ENCODE data around the gene TAS1R3.
"Not testable (repeated sequence)": the region's sequence is repeated elsewhere in the genome, so short reads cannot be mapped to it uniquely, and the experiment has no call there.

The TAS1R3 gene

DNA sequence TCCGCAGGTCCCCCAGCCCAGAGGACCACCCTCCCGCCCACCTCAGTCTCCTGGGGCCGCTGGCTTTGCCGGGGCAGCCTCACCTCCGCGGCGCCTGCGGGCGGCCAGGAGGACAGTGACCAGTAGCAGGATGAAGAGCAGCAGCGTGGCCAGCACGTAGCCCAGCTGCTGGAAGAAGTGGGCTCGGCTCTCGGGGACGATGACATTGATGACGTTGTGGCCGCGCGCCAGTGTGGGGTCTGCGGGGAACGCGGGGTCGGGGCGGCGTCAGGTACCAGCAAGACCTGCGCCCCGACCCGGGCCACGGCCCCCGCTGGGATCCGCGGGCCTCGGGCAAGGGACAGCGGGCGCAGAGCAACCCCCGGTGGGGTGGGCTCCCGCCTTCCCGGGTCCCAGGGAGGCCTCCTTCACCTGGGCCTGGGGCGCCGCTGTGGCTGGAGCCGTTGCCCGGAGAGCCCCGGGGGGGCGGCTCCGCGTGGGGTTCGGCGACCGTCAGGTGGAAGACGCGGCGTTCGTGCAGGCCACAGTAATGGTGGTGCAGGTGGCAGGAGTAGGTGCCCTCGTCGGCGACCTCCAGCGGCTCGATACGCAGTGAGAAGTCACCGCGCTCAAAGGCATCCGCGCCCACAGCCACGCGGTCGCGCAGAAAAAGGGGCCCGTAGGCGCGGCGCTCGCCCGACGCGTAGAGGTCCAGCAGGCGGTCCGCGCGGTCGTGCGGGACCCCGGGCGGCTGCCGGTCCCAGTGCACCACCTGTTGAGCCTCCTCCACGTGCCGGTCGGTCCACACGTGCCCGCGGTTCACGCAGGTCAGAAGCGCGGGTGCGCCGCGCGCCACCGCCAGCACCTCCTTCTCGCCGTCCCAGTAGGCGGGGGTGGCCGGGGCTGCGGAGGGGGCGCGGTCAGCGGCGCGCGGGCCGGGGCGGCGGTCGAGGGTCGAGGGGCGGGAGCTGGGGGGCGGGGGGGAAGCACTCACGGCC, 23.5 kb downstream of the TAS1R3 start:
- DNase-seq: no peak

DNA sequence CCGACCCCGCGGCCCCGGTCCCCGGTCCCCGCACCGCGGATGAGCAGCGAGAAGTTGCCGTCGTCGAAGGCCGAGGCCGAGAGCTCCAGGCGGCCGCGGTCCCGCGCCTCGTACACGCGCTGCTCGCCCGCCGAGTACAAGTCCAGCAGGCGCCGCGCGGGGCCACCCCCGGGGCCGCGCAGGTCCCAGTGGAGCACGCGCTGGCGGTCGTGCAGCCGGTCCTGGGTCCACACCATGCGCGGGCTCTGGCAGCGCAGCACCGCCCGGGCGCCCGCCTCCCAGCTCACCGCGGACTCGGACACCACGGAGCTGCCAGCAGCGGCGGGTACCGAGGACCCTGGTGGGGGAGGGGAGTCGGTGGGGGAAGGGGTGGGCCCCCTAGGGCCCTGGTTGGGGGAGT, 24.3 kb downstream of the TAS1R3 start:
- peak; percentile 40 for DNase-seq

DNA sequence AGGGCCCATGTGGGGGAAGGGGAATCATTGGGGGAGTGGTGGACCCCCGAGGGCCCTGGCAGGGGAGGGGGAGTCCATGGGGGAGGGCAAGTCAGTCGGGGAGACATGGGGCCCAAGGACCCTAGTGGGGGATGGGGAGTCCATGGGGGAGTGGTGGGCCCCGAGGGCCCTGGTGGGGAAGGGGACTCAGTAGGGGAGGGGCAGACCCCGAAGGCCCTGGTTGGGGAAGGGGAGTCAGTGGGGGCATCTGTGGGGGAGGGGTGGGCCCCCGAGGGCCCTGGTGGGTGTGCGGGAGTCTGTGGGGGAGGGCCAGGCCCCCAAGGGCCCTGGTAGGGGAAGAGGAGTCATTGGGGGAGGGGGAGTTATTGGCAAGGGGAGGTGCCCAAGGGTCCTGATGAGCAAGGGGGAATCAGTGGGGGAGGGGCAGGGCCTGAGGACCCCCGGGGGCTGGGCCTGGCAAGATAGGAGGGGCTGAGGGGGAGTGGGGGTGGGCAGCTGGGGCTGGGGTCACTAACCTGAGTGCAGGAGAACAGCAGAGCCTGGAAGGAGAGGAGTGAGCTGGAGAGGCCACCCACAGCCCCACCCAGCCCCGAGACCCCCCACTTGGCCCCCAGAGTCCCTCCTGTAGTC, 25.2 kb downstream of the TAS1R3 start:
- DNase-seq: no peak

DNA sequence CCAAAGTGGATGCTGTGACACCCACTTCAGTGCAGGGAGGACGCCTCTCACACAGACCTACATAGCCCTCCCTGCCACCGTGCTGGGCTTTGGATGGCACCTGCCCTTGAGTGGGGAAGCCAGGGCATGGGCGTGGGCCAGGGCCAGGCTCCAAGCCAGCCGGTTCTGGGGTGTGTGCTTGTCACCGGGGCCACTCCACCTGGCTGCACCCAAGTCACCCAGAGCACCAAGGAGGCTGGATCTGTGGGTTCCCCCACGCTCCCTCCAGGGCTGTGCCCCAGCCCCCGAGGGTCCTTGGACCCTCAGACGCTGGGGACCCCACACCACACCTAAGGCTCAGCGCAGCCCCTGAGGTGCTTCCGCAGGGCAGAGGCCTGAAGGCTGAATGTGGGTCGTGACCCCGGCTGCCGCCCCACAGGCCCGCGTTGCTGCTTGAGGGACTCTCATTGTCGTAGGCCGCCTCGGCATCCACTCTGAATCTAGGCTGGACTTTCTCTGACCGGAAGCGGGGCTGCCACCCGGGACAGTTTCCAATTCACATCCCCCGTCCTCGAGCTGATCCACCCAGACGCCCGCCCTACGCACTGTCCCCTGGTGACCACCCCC, 25.8 kb downstream of the TAS1R3 start:
- DNase-seq: no peak

DNA sequence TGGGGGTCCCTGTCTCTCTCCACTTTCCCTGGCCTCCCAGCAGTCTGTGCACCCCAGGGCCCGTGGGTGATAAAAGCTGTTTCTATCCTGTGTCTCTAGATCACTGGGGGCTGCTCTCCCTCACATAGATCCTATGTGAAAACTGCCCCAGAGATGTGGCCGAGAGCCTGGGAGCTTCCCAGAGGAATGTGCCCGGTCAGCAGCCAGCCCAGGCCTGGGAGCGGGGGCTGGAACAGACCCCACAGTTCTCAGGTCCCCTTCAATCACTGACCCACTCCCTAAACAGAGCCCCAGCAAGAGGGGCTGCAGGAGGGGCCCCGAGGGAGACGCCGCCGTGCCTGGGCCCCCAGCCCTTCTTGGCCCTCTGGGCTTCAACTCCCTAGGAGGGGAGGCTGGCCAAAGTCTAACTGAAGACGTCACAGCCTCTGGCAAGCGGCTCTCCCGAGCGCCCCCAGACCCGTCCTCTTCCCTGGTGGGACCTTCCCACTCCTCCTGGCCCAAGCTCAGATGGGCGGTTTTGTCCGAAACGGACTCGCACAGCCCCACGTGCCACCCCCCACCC, 26.9 kb downstream of the TAS1R3 start:
- DNase-seq: no peak

DNA sequence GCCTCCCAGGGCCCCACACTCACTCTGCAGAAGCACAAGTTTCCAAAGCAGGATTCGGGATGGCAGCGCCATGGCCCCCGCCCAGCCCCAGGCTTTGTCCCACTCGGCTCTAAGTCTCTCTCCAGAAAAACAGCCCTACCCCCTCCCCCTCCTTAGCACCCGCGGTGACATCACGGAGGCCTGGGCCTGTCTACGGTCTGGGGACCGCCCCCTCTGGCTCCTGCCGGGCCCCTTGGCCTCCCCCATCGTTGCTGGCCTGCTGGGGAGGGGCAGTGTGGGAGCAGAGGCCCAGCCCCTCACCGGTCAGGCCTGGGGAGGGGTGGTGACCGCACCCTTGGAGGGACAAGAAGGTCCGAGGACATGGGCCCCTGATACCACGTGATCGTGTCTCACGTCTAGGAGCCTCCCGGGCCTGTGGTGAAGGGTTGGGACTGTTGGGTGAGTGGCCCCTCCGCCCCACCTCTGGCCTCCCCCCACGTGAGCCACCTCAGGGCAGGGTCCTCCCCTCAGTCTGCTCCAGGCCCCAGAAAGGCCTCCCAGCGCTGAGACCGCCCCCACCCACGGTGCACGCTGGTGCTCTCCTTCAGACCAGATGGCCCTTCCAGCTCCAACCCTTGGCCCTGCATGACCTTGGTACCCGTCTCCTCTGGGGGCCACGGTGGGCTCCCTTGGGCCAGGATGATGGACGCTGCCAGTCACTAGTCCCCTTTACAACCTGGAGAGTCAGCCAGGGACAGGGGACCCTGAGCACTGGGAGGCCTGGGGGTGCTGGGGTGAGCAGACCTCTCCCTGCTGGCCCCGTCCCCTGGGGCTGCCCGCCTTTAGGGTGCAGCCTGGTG, 27.6 kb downstream of the TAS1R3 start, which contains the start of gene MXRA8:
Gene MXRA8 (minus strand): TSS at position 123 of the 839 bp plus-strand sequence. CDS start 51 bp downstream, at position 72.
- DNase-seq: no peak

DNA sequence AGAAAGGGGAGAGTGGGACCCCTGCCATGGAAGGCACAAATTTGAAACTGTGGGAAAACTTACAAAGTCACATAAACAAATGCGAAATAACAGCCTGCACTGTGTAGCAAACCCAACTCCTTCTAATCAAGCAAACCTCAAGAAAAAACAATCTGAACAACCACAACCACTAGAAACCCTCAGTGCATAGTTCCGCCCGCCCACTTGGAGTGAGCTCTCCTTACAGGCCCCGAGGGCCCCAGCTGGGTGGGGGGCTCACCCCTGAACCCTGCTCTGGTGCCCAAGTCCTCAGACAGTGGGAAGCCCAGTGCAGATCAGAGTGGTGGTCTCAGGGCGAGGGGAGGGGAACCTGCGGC, 28.2 kb downstream of the TAS1R3 start:
- no peak for DNase-seq

DNA sequence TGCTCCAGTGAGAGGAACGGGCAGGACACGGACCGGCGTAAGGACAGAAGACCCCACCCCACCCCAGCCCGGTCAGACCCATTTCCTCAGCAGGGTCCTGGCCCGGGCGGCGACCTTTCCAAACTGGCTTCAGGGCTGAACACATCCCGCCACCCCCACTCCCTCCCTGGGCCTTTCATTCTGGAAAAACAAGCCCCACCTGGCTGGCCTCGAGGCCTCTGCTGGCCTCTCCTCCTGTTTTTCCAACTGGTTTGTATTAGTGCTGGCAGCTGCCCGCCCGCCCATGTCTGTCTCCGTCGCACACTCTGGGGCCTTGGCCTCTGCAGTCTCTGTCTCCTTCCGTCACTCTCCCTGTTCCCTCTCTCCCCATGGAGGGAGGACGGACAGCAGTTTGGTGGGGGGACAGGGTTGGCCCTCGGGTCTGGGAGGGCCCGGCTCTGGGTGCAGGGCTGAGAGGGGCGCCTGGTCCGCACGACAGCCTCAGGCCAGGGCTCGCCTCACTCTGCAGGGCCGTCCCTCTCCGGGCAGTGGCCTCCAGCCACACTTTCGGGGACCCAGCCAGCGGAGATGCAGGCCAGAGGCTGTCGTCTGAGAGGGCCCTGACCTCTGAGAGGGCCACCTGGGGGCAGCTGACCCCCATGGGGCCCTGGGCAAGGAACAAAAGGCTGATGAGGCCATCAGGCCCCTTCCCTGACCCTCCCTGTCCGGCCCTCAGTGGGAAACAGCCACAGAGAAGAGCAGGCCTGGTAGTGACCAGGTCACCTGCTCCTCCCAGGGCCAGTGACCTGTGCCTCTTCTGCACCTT, 28.8 kb downstream of the TAS1R3 start:
- no peak for DNase-seq

DNA sequence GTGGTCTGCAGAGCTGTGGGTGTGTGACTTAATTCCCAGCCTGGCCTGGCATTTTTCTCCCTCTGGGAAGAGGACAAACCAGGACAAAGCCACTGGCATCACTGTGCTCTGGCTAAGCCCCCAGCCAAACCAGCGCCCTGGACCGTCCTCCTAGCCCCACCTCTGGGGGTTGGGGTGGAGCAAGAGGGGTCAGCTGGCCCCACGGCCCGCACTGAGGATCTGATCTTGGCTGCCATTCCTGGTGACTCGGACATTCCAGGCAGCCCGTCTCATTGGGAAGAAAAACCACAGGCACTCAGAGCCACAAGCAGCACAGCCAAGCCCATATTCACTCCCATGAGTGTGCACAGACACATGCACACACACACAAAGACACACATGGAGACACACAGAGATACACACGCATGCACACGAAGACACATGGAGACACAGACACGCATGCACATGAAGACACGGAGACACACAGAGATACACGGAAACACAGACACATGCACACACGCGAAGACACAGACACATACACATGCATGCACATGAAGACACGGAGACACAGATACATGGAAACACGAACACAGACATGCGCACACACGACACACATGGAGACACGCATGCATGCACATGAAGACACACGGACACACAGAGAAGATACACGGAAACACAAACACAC, 29.6 kb downstream of the TAS1R3 start:
- DNase-seq: no peak

DNA sequence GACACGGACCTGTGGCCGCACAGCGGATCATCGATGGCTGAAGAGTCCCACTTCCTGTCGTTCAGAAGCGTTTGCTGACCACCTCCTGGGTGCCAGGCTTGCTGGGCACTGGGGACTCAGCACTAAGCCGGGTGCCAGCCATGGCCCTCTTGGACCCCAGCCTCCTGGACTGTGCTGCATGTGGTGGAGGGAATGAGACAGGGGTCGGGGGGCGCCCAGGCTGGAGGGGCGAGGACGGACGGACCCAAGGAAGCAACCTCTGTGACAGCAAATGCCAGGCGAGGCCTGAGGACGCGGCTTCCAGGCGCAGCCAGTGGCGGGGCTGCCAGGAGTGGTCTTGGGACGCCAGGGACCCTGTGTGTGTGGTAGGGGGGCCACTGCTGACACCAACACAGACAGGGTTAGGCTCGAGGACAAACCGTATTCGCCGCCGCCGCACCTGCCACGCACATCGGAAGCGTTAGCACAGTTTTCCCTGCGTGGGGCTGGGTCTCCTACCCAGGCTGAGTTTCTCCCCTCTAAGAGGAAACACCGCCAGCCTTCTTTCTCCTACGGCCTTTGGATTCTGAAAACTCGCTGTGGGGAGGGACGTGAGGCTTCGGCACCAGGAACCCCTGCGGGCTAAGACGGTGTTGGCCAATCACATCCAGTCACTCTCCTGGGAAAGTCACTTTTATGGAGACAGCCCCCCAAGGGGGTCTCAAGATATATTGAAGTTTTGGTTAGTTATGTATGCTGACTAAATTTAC, 30.3 kb downstream of the TAS1R3 start:
- DNase-seq: no peak

DNA sequence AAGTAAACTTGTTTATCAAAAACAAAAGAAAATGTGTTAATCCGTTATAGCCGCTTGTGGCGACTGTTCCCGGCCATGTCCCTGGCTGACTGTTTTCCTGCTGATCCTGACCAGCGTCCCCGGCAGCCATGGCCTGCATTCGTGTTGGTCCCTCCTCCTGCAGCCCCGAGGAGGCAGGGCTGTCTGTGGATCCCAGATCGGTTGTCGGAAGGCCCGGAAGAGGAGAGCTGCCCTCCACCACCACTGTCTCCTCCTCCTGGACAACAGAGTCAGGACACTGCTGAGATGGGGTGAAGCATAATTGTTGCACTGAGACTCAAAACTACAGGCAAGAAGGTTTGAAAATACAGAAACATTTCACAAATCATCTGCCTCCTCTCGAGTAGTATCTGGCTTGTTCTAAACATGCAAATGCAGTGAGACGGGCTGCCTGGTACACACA, 30.9 kb downstream of the TAS1R3 start:
- DNase-seq: no peak

DNA sequence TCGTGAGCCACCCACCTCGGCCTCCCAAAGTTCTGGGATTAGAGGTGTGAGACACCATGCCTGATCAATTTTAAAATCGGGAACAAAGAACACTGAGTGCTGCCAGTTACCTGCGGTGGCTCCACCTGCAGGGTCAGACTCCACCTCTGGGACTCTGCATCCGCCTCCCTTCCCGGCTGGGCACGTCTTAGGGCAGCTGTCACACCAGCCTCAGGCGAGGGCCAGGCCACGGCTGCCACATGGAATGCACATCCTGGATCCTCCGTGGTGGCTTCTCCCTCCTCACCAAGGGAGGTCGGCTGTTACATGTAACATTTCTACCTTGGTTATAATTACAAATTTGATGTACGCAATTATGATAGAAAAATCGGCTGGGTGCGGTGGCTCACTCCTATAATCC, 33.2 kb downstream of the TAS1R3 start:
- no peak for DNase-seq

DNA sequence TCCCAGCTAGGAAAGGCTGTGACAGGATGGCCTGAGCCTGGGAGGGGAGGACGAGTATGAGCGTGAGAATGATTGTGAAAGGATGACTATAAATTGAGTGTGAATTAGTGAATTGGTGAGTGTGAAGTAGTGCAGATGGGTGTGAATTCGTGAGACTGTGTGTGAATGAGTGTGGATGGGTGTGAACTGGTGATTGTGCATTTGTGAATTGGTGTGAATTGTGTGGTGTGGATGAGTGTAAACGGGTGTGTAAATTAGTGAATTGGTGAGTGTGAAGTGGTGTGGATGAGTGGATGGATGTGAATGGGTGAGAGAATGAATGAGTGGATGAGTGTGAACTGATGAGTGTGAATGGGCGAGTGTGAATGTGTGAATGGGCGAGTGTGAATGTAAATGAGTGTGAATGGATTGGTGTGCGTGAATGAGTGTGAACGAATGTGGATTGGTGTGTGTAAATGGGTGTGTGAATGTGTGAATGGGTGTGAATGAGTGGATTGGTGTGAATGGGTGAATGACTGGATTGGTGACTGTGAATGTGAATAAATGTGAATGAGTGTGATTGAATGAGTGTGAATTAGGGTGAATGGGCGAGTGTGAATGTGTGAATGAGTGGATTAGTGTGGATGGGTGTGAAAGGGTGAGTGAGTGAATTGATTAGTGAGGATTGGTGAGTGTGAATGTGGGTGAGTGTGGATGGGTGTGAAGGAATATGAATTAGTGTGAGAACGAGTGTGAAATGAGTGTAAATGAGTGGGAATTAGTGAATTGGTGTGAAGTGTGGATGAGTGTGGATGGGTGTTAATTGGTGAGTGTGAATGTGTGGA, 35.0 kb downstream of the TAS1R3 start:
- DNase-seq: no peak

DNA sequence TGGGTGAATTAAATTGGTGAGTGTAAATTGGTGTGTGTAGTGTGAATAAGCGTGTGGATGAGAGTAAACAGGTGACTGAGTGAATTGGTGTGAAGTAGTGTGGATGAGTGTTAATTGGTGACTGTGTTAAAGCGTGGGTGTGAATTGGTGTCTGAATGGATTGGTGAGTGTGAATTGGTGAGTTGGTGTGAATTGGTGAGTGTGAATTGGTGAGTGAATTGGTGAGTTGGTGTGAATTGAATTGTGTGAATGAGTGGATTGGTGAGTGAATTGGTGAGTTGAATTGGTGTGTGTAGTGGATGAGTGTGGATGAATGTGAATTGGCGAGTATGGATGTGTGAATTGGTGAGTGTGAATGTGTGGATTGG, 35.6 kb downstream of the TAS1R3 start:
- DNase-seq: no peak

DNA sequence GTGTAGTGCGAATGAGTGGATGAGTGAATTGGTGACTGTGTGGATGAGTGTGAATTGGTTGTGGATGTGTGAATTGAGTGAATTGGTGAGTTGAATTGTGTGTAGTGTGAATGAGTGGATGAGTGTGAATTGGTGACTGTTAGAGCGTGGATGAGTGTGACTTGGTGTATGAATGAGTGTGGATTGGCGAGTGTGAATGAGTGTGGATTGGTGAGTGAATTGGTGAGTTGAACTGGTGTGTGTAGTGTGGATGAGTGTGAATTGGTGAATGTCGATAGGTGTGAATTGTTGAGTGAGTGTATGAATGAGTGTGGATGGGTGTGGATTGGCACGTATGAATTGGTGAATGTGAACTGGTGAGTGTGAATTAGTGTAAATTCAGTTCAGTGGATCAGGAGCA, 36.2 kb downstream of the TAS1R3 start:
- no peak for DNase-seq

DNA sequence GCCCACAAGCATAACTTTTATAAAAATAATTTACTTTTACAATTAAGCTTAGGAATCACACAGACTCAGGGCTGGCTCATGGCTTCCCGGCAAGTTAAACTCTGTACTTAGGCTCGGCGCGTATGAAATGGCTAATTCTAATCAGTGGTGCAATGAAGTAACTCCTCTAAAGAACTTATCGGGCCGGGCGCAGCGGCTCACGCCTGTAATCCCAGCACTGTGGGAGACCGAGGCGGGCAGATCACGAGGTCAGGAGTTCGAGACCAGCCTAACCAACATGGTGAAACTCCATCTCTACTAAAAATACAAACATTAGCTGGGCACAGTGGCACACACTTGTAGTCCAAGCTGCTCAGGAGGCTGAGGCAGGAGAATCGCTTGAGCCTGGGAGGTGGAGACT, 39.0 kb downstream of the TAS1R3 start:
- not testable (repeated sequence) for DNase-seq

DNA sequence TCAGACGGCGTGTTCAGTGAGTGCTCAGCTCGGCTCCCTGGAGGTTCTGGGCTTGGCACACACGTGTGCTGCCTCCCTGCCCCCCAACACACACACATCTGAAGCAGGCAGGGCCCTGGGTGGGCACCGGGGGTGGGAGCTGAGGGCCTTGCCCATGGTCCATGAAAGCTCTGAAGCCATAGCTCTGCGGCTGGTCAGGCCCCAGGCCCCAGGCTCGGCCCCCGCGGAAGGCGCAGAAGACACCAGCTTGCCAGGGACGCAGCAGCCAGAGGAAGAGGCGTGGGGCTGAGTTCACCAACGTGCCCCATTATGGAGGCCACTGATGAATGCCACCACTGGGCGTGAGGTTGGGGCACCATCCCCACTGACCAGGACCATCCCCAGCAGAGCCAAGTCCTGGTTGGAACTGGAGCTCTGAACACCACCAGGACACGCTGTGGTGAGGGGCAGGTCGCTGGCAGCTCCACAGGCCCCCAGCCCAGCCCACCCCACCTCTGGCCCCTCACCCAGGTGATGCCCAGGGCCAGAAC, 39.8 kb downstream of the TAS1R3 start:
- DNase-seq: no peak

DNA sequence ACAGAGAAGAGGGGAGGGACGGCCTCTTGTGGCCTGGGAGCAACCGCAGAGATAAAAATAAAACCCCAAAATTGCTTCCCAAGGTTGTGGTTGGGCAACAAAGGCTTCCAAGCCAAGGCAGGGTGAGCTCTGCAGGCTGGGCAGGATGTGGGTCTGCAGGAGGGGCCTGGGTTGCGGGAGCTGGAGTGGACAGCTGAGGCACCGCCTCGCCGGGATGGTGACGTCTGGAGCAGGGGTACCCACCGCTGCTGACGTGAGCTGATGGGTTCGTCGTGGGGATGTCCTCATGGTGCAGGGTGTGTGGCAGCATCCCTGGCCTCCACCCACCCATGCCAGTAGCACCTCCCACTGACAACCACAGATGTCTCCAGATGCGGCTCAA, 40.3 kb downstream of the TAS1R3 start:
- no peak for DNase-seq
